A549 (cell line): ENCODE data around the gene CPPED1. TPM values are rescaled to one million over a fixed set of nuclear protein-coding genes. Genes with fewer than 3 reads are reported as not detected.

Experiments used
- ATAC-seq, 2 experiments: fragments of 200-7000 bp in 1 of 2; fragments of >200 bp in 1 of 2; cut with Nextera tagmentation in 1 of 2; cut with Tn5 transposase in 1 of 2; 3 replicates each; pipeline versions ENCODE4 v1.8.0 to v1.9.1; 2018 to 2020; ENCODE audit warnings: mild to moderate bottlenecking in 1 of 2, moderate library complexity in 1 of 2
- CTCF ChIA-PET: fragments of 300-600 bp; sonication (Branson Sonifier 250); formaldehyde crosslinking; extraction: SDS; loops from one replicate; lab custom pipeline; 2021; ENCODE audit warnings: antibody characterized with exemption, inconsistent platforms; lab: Yijun Ruan, JAX
- POLR2A ChIA-PET: fragments of 350-600 bp; formaldehyde crosslinking; extraction: SDS; loops from one replicate; lab custom pipeline; 2021; ENCODE audit warnings: antibody characterized with exemption, inconsistent platforms; lab: Yijun Ruan, JAX
- DNase-seq, 2 experiments: peaks; one replicate each; pipeline versions ENCODE4 v3.0.0 to v3.0.0-alpha.2; 2011 to 2016; ENCODE audit warnings: low read depth in 1 of 2, low spot score in 1 of 2
- FAIRE-seq: peaks from 2 replicates; lab custom pipeline; 2011; peaks lifted over from hg19 to GRCh38; lab: Jason Lieb, UNC
- H3K27ac ChIP-seq, 2 experiments: fragments of >200 bp; sonication (Bioruptor Twin); formaldehyde crosslinking; 3 replicates each; pipeline ENCODE4 v1.5.1; 2016 to 2017
- H3K4me1 ChIP-seq: fragments of >200 bp; sonication (Bioruptor Twin); formaldehyde crosslinking; 3 replicates; pipeline ENCODE4 v1.6.1; 2016
- H3K4me2 ChIP-seq: fragments of >200 bp; sonication (Bioruptor Twin); formaldehyde crosslinking; 3 replicates; pipeline ENCODE4 v1.6.1; 2016
- H3K4me3 ChIP-seq: fragments of >200 bp; sonication (Bioruptor Twin); formaldehyde crosslinking; 3 replicates; pipeline ENCODE4 v1.5.1; 2016
- H3K9me3 ChIP-seq: fragments of >200 bp; sonication (Bioruptor Twin); formaldehyde crosslinking; 3 replicates; pipeline ENCODE4 v1.6.1; 2016
- CBX2 ChIP-seq: fragments of 200-600 bp; sonication (generic); IDR thresholded peaks from 2 replicates; pipeline ENCODE4 v1.6.1; 2016; ENCODE audit warnings: low read depth, mild to moderate bottlenecking, borderline replicate concordance
- CEBPB ChIP-seq, 2 experiments: fragments of >200 bp in 1 of 2; sonication (Bioruptor Twin) in 1 of 2; formaldehyde crosslinking in 1 of 2; IDR thresholded peaks; 2 replicates each; pipeline ENCODE4 v1.6.1; 2012 to 2016
- E2F6 ChIP-seq: IDR thresholded peaks from 2 replicates; pipeline ENCODE4 v1.6.1; 2012; ENCODE audit warnings: low read depth, borderline replicate concordance
- EHF ChIP-seq: fragments of 250-450 bp; sonication (Bioruptor Pico); IDR thresholded peaks from 2 replicates; pipeline ENCODE4 v1.5.0; 2020; ENCODE audit warnings: mild to moderate bottlenecking
- ELK1 ChIP-seq: fragments of 150-350 bp; IDR thresholded peaks from 2 replicates; pipeline ENCODE4 v1.6.1; 2014; ENCODE audit warnings: low read depth, mild to moderate bottlenecking, low read length
- EP300 ChIP-seq, 2 experiments: fragments of >200 bp; sonication (Bioruptor Twin); formaldehyde crosslinking; IDR thresholded peaks; 2 replicates in 1 of 2; 3 replicates in 1 of 2; pipeline ENCODE4 v1.6.1; 2016 to 2017
- FOSB ChIP-seq: fragments of 250-450 bp; sonication (Bioruptor Pico); IDR thresholded peaks from 2 replicates; pipeline ENCODE4 v1.5.0; 2020; ENCODE audit warnings: mild to moderate bottlenecking, moderate library complexity
- FOXS1 ChIP-seq: fragments of 250-450 bp; sonication (Bioruptor Pico); IDR thresholded peaks from 2 replicates; pipeline ENCODE4 v1.5.0; 2020; ENCODE audit warnings: mild to moderate bottlenecking, moderate library complexity
- GATA3 ChIP-seq: IDR thresholded peaks from 2 replicates; pipeline ENCODE4 v1.6.1; 2012; ENCODE audit warnings: borderline replicate concordance
- HES2 ChIP-seq: fragments of >200 bp; sonication (Bioruptor Twin); formaldehyde crosslinking; IDR thresholded peaks from 2 replicates; pipeline ENCODE4 v1.6.1; 2016
- HEYL ChIP-seq: fragments of 250-450 bp; sonication (Bioruptor Pico); IDR thresholded peaks from 2 replicates; pipeline ENCODE4 v1.8.0; 2021; ENCODE audit warnings: mild to moderate bottlenecking, moderate library complexity
- HOXB13 ChIP-seq: fragments of 250-450 bp; sonication (Bioruptor Pico); IDR thresholded peaks from 2 replicates; pipeline ENCODE4 v1.5.0; 2020; ENCODE audit warnings: low read depth, mild to moderate bottlenecking, moderate library complexity
- HOXB5 ChIP-seq: fragments of 250-450 bp; sonication (Bioruptor Pico); IDR thresholded peaks from 2 replicates; pipeline ENCODE4 v1.5.0; 2020; ENCODE audit warnings: mild to moderate bottlenecking, moderate library complexity
- KDM1A ChIP-seq: fragments of 200-600 bp; sonication (generic); IDR thresholded peaks from 2 replicates; pipeline ENCODE4 v1.6.1; 2016; ENCODE audit warnings: low read depth, mild to moderate bottlenecking
- MYC ChIP-seq: IDR thresholded peaks from 2 replicates; pipeline ENCODE4 v1.6.1; 2012; ENCODE audit warnings: mild to moderate bottlenecking, inconsistent platforms, low read length, improper control_type of control experiment, borderline replicate concordance
- NPAS2 ChIP-seq: fragments of 250-450 bp; sonication (Bioruptor Pico); IDR thresholded peaks from 2 replicates; pipeline ENCODE4 v1.8.0; 2022; ENCODE audit warnings: mild to moderate bottlenecking, moderate library complexity, borderline replicate concordance
- PHF8 ChIP-seq: fragments of 200-600 bp; sonication (generic); IDR thresholded peaks from 2 replicates; pipeline ENCODE4 v1.6.1; 2016; ENCODE audit warnings: low read depth, mild to moderate bottlenecking, antibody characterized with exemption, moderate library complexity, borderline replicate concordance
- POLR2A ChIP-seq: IDR thresholded peaks from 2 replicates; pipeline ENCODE4 v1.6.1; 2012; ENCODE audit warnings: mild to moderate bottlenecking, low read length
- POLR2AphosphoS2 ChIP-seq: conservative IDR thresholded peaks from 2 replicates; pipeline ENCODE4 v1.6.1; 2012; ENCODE audit warnings: low read length, improper control_type of control experiment, inconsistent platforms
- RAD21 ChIP-seq, 2 experiments: fragments of >200 bp in 1 of 2; sonication (Bioruptor Twin) in 1 of 2; formaldehyde crosslinking in 1 of 2; IDR thresholded peaks in 1 of 2; conservative IDR thresholded peaks in 1 of 2; 2 replicates in 1 of 2; 3 replicates in 1 of 2; pipeline ENCODE4 v1.6.1; 2012 to 2018; ENCODE audit warnings: inconsistent platforms in 1 of 2
- RARB ChIP-seq: fragments of 250-450 bp; sonication (Bioruptor Pico); IDR thresholded peaks from 2 replicates; pipeline ENCODE4 v1.8.0; 2021; ENCODE audit warnings: mild to moderate bottlenecking, moderate library complexity
- RNF2 ChIP-seq: fragments of 200-600 bp; sonication (generic); IDR thresholded peaks from 2 replicates; pipeline ENCODE4 v1.6.1; 2016; ENCODE audit warnings: low read depth, mild to moderate bottlenecking, antibody characterized with exemption, moderate library complexity, borderline replicate concordance
- SMC3 ChIP-seq: fragments of >200 bp; sonication (Bioruptor Twin); formaldehyde crosslinking; IDR thresholded peaks from 3 replicates; pipeline ENCODE4 v1.6.1; 2018; ENCODE audit warnings: inconsistent platforms
- ZNF302 ChIP-seq: fragments of 250-450 bp; sonication (Bioruptor Pico); IDR thresholded peaks from 2 replicates; pipeline ENCODE4 v1.9.0; 2021; ENCODE audit warnings: inconsistent platforms, mild to moderate bottlenecking, moderate library complexity
- WGBS: methylation state at CpG from one replicate; pipeline ENCODE4 v1.1.6; 2017; ENCODE audit errors: missing lambda C conversion rate; 5-methylcytosine and 5-hydroxymethylcytosine counted together
- polyA plus RNA-seq, 4 experiments: library from polyadenylated mRNA; depleted of rRNA in 3 of 4; stranded (reverse); fragments of >200 nt; fragmentation: RNase III in 1 of 4; extraction: RNeasy Plus Mini Kit Qiagen cat#74134 plus additional on column Dnase treatment in 1 of 4; gene quantifications; 2 replicates in 3 of 4; 3 replicates in 1 of 4; pipeline ENCODE4 v1.2.3, GENCODE V29; 2011 to 2017
- TF ChIP-seq, protein P1 (sequence below): fragments of 250-450 bp; sonication (Bioruptor Pico); IDR thresholded peaks from 2 replicates; pipeline ENCODE4 v1.5.0; 2021; ENCODE audit warnings: mild to moderate bottlenecking, moderate library complexity, borderline replicate concordance
- TF ChIP-seq, protein P2 (sequence below): fragments of >200 bp; sonication (Bioruptor Twin); formaldehyde crosslinking; IDR thresholded peaks from 3 replicates; pipeline ENCODE4 v1.5.1; 2016
- TF ChIP-seq, protein P3 (sequence below): fragments of 450-650 bp; IDR thresholded peaks from 2 replicates; pipeline ENCODE4 v1.6.1; 2014; ENCODE audit warnings: antibody characterized with exemption

The CPPED1 gene
- polyA plus RNA-seq, 2 of the 4 experiments (the other 2 are of a cell fraction) = 16.1 to 30.5 TPM

- TF ChIP-seq E2F6 (no peak), HOXB13 (CRISPR knock-in tag) (no peak), ZNF302 (CRISPR knock-in tag) (no peak), HEYL (CRISPR knock-in tag) (no peak), RNF2 (no peak), POLR2AphosphoS2 (no peak), NPAS2 (CRISPR knock-in tag) (no peak), GATA3 (no peak), HES2 (no peak), FOXS1 (CRISPR knock-in tag) (no peak), RARB (CRISPR knock-in tag) (no peak), KDM1A (no peak), CBX2 (no peak), POLR2A (no peak)
- TF ChIP-seq, protein P1, sequence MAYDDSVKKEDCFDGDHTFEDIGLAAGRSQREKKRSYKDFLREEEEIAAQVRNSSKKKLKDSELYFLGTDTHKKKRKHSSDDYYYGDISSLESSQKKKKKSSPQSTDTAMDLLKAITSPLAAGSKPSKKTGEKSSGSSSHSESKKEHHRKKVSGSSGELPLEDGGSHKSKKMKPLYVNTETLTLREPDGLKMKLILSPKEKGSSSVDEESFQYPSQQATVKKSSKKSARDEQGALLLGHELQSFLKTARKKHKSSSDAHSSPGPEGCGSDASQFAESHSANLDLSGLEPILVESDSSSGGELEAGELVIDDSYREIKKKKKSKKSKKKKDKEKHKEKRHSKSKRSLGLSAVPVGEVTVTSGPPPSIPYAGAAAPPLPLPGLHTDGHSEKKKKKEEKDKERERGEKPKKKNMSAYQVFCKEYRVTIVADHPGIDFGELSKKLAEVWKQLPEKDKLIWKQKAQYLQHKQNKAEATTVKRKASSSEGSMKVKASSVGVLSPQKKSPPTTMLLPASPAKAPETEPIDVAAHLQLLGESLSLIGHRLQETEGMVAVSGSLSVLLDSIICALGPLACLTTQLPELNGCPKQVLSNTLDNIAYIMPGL (CRISPR knock-in tag) = no peak
- Histone ChIP-seq H3K27ac (no peak overlapping the region), H3K4me2 (no peak overlapping the region), H3K4me3 (no peak overlapping the region), H3K4me1 (no peaks in the 10 kb centered on the region), H3K9me3 (no peaks in the 10 kb centered on the region)
- WGBS = 92% methylated on average over 15 of the region's 15 CpGs
- no peak for FAIRE-seq
- no peak for ATAC-seq
- POLR2A ChIA-PET = no interaction called here
- CTCF ChIA-PET = interaction anchor here (0.6 to 0.9 kb wide), 3 partner anchors 33 to 749 kb away, joined by 3 to 4 read pairs (median 4); no protein-coding TSS in a partner anchor
- DNase-seq = no peak
Observed at GRCh38 chr16:12753203-12754023, 50.3 kb downstream of the CPPED1 start.

DNA sequence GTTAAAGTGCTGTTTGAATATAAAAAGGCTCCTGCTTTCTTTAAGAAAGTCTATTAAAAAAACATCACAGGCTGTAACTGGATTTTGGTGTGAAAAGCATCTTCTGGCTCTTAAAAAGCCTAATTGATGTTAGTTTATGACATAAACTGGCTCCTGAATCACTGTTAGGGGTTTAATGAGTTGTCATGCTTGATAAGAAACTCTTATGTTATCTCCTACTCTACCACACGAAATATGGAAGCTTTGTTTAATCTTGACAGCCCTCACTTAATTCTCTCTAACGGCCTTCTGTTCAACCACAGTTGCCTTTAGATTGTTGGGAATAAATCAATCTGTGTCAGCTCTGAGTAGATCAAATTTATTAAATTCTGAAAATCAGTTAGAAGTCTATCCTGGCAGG, 51.5 kb downstream of the CPPED1 start:
- TF ChIP-seq RAD21 (conservative IDR thresholded peaks at IDR 0.05 in 1 of 2, IDR thresholded peaks at IDR 0.05 in 1 of 2) (no peak), POLR2A (no peak), FOSB (no peak), PHF8 (no peak), SMC3 (no peak), HOXB5 (CRISPR knock-in tag) (no peak), EP300 (IDR thresholded peaks at IDR 0.05) (no peak), MYC (no peak), EHF (CRISPR knock-in tag) (no peak), POLR2AphosphoS2 (no peak), ELK1 (no peak), CEBPB (IDR thresholded peaks at IDR 0.05) (no peak)
- TF ChIP-seq, protein P2, sequence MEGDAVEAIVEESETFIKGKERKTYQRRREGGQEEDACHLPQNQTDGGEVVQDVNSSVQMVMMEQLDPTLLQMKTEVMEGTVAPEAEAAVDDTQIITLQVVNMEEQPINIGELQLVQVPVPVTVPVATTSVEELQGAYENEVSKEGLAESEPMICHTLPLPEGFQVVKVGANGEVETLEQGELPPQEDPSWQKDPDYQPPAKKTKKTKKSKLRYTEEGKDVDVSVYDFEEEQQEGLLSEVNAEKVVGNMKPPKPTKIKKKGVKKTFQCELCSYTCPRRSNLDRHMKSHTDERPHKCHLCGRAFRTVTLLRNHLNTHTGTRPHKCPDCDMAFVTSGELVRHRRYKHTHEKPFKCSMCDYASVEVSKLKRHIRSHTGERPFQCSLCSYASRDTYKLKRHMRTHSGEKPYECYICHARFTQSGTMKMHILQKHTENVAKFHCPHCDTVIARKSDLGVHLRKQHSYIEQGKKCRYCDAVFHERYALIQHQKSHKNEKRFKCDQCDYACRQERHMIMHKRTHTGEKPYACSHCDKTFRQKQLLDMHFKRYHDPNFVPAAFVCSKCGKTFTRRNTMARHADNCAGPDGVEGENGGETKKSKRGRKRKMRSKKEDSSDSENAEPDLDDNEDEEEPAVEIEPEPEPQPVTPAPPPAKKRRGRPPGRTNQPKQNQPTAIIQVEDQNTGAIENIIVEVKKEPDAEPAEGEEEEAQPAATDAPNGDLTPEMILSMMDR = no peak
- TF ChIP-seq, protein P3, sequence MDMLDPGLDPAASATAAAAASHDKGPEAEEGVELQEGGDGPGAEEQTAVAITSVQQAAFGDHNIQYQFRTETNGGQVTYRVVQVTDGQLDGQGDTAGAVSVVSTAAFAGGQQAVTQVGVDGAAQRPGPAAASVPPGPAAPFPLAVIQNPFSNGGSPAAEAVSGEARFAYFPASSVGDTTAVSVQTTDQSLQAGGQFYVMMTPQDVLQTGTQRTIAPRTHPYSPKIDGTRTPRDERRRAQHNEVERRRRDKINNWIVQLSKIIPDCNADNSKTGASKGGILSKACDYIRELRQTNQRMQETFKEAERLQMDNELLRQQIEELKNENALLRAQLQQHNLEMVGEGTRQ = no peak
- CTCF ChIA-PET = no interaction called here
- POLR2A ChIA-PET = no interaction called here
- H3K4me3 ChIP-seq = no peak overlapping the region
- no peaks in the 10 kb centered on the region for H3K4me1 ChIP-seq
- no peaks in the 10 kb centered on the region for H3K9me3 ChIP-seq
- H3K27ac ChIP-seq = no peak overlapping the region
- 77% methylated on average over 2 of the region's 2 CpGs for WGBS
- no peak for DNase-seq
- no peak for ATAC-seq
- no peak for FAIRE-seq
- no peak overlapping the region for H3K4me2 ChIP-seq
